ENCODE data around the gene TSC22D1.

GRCh38 chr13:44429311-44429710 is 146.8 kb downstream of the TSC22D1 start:
- TF ChIP-seq EZH2phosphoT487 (IDR thresholded peaks at IDR 0.05; ENCODE audit: borderline replicate concordance, low read depth, low read length) (no peak), CTCF (conservative IDR thresholded peaks at IDR 0.05; ENCODE audit: low read length) (no peak)
